ENCODE measurements around the gene FGGY.
"Not testable (repeated sequence)": the region's sequence is repeated elsewhere in the genome, so short reads cannot be mapped to it uniquely, and the experiment has no call there.

The FGGY gene

GRCh38 chr1:59703918-59704378 lies 407.1 kb downstream of the FGGY start:
- no peak overlapping the region for H3K27ac ChIP-seq
- DNase-seq (ENCODE audit: low read depth, low spot score), result no peak

- H3K27ac ChIP-seq, result no peak overlapping the region
- no peak for DNase-seq (ENCODE audit: low read depth, low spot score)
Observed at GRCh38 chr1:59704716-59705115, 407.8 kb downstream of the FGGY start.

GRCh38 chr1:59705466-59706302 lies 408.8 kb downstream of the FGGY start:
- H3K27ac ChIP-seq, result no peak overlapping the region
- DNase-seq (ENCODE audit: low read depth, low spot score), result no peak

- no peak overlapping the region for H3K27ac ChIP-seq
- DNase-seq (ENCODE audit: low read depth, low spot score), result no peak
Observed at GRCh38 chr1:59706303-59706599, 409.4 kb downstream of the FGGY start.

GRCh38 chr1:59707178-59707791 lies 410.4 kb downstream of the FGGY start:
- no peak overlapping the region for H3K27ac ChIP-seq
- no peak for DNase-seq (ENCODE audit: low read depth, low spot score)

- no peak for DNase-seq (ENCODE audit: low read depth, low spot score)
- H3K27ac ChIP-seq, result no peak overlapping the region
Observed at GRCh38 chr1:59709333-59709732, 412.4 kb downstream of the FGGY start.

GRCh38 chr1:59710920-59711319 lies 414.0 kb downstream of the FGGY start:
- DNase-seq (ENCODE audit: low read depth, low spot score); H3K27ac ChIP-seq: not testable (repeated sequence)

GRCh38 chr1:59714219-59714618 lies 417.3 kb downstream of the FGGY start:
- no peak overlapping the region for H3K27ac ChIP-seq
- DNase-seq (ENCODE audit: low read depth, low spot score), result no peak

- H3K27ac ChIP-seq, result no peak overlapping the region
- DNase-seq (ENCODE audit: low read depth, low spot score), result no peak
Observed at GRCh38 chr1:59714966-59715365, 418.1 kb downstream of the FGGY start.

GRCh38 chr1:59716832-59717231 lies 419.9 kb downstream of the FGGY start:
- no peak overlapping the region for H3K27ac ChIP-seq
- no peak for DNase-seq (ENCODE audit: low read depth, low spot score)

GRCh38 chr1:59718064-59718988 lies 421.4 kb downstream of the FGGY start:
- DNase-seq (ENCODE audit: low read depth, low spot score), result no peak
- no peak overlapping the region for H3K27ac ChIP-seq

GRCh38 chr1:59718989-59719360 lies 422.1 kb downstream of the FGGY start:
- H3K27ac ChIP-seq, result no peak overlapping the region
- DNase-seq (ENCODE audit: low read depth, low spot score), result no peak

- H3K27ac ChIP-seq, result no peak overlapping the region
- no peak for DNase-seq (ENCODE audit: low read depth, low spot score)
Observed at GRCh38 chr1:59720326-59721115, 423.6 kb downstream of the FGGY start.

GRCh38 chr1:59730302-59730701 lies 433.4 kb downstream of the FGGY start:
- peak; percentile 77 for DNase-seq (ENCODE audit: low read depth, low spot score)

GRCh38 chr1:59730759-59731478 lies 434.0 kb downstream of the FGGY start:
- peak; percentile 77 for DNase-seq (ENCODE audit: low read depth, low spot score)
- peak overlapping the region; percentile 92 for H3K27ac ChIP-seq

More at GRCh38 chr1:59730302-59730701, 433.4 kb downstream of the FGGY start:
- H3K27ac ChIP-seq, result peak overlapping the region; percentile 92

GRCh38 chr1:59731591-59731990 lies 434.7 kb downstream of the FGGY start:
- H3K27ac ChIP-seq, result peak overlapping the region; percentile 92

GRCh38 chr1:59732214-59732955 lies 435.5 kb downstream of the FGGY start:
- no peak for DNase-seq (ENCODE audit: low read depth, low spot score)
- no peak overlapping the region for H3K27ac ChIP-seq

More at GRCh38 chr1:59731591-59731990, 434.7 kb downstream of the FGGY start:
- no peak for DNase-seq (ENCODE audit: low read depth, low spot score)

- DNase-seq (ENCODE audit: low read depth, low spot score), result no peak
- H3K27ac ChIP-seq, result no peak overlapping the region
Observed at GRCh38 chr1:59733443-59734141, 436.7 kb downstream of the FGGY start.

All from epithelial cell of prostate (primary cell).